Left forelimb (tissue), 1 donor: ENCODE results near the gene REEP3.

Experiments
- DNase-seq: peaks from one replicate; pipeline ENCODE4 v3.0.0-alpha.2; 2018; ENCODE audit warnings: low spot score

REEP3 gene

DNA sequence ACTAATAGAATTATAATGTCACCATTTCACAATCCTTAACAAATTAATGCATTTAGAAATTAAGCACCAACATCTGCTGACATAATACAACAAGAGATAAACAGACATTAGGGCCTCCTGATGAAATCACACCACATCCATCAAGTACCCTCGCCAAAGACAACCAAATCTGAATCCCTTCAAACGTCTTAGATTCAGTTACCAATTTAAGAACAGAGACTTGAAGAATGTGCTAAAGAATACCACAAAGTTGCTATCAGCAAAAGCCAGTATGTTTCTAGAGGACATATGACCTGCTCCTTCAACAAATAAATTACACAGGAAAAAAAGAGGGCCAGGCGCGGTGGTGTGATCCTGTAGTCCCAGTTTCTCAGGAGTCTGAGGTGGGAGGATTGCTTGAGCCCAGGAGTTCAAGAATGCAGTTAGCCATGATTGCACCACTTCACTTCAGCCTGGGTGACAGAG lies 144.5 kb downstream of the REEP3 start:
- DNase-seq = no peak

DNA sequence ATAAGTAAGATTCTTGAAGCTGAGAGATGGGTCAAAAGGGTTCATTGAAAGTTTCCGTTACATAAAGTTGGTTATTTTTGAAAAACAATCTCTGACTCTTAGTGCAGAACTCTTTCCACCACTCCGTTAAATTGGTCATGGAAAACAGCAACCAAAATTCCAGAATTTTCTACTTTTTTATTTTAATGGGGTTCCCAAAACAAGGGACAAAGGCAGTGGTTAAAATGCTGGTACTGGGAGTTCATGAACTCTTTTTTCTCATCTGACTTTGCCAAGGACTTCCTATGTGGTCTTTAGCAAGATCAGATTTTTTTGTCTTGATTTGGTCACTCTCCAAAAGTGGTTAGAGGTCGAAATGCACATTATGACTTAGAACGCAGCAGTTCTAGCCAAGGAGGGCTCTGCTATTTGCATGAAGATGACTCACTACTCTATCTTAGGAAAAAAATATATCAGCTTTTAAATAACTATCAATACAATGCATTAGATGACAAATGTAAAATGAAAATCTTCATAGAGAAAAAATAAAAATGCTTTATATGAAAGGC lies 145.7 kb downstream of the REEP3 start:
- DNase-seq = no peak

DNA sequence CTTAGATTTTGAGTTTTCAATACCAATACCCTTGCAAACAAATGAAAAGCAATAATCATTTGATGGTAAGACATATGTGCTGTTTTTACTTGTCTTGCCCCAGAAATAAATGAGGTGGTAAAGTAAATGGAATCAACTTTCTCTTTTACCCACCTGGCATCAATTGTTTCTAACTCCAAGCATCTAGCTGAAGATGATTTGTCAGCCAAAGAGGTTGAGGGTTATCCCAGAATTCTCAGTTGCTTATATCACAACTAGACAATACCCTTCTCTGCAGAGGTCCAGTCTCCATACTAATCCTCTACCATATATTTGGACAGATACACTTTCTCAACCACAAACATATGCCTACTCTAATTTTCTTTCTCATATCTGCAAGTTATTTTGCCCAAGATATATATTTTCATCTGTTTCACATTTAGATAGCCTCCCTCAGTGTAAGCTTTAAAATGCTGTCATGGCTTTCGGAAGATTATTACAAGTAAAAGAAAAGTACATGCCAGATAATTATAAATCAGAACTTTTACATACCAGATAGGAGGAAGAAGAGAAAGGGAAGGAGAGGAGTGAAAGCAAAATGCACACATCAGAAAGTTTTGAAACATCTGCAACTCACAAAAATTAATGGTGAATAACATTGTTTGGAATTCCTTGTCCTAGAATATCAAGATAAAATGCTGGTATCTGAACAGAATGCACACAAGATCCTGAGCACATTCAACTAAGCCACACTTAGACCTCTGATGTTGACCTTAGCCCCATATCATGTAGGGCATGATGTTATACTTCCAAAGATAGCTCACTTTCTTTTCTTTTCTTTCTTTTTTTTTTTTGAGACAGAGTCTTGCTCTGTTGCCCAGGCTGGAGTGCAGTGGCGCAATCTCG lies 146.6 kb downstream of the REEP3 start:
- DNase-seq = no peak

DNA sequence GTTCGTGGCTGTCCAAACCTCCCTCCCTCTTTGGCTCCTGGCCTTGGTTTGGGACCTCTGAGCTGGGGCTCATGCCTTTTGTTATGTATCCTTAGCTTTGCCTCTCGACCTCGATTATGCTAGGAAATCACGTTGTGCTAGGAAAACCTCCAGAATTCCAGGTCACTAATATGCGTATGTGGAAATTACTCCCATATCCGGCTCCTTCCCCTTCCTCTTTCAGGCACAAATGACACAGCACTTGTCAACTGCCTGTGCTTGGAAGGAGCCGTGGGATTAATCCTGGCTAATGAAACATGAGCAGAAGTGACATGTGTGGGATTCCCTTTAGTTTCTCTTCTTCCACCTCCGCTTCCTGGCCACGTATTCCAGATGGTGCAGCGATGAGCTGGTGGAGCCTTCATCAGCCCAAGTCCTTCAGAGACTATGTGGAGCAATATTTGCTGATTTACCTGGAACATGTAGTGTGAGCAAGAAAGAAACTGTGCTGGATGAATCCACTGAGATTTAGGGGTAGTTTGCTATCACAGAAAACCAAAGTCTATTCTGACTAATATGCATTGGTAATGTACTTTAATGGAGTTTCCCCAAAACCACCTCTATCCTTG lies 149.2 kb downstream of the REEP3 start:
- no peak for DNase-seq

DNA sequence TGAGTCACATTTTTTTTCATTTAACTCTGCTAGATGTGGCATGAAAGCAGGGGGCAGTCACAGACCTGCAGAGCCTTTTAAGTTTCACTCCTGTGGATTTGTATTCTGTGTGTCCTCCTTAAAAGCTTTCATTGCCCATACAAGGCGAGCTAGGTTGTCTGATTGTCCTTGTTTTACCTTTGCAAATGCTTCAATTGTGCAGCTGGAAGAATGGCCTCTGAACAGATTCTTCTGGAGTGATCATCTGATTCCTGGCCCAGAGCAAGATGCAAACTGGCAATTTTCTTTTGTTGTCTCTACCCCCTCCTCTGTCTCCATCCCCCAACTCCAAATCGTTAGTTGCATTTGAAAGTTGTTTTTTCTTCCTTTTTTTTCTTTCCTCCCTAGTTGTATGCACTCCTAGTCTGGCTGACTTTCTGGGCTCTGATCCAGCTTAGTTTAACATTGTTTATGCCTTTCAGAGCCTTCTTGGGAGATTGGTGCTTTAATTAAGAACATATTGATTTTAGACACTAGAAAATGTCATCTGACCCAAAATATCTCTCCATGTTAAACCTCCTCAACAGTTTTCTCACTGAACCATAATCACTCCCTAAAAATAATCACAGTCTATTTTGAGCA lies 150.2 kb downstream of the REEP3 start:
- no peak for DNase-seq

DNA sequence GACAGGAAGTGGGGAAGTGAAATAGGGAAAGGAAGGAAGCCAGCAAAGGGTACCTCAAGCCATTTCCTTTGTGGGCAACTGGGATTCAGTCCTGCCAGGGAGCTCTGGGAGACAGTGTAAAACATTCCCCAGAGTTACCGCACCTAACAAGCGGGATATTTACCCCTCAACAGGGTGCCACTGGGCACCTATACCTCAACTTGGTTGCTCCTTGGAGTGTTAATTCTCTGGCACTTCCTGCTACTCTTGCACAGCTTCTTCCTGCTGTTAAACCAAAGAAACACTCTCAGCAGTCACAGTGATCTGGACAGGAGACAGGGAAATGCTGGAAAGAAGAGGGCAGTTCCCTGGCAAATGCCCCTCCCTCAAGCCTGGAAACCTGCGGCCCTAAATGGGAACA lies 151.3 kb downstream of the REEP3 start:
- no peak for DNase-seq

DNA sequence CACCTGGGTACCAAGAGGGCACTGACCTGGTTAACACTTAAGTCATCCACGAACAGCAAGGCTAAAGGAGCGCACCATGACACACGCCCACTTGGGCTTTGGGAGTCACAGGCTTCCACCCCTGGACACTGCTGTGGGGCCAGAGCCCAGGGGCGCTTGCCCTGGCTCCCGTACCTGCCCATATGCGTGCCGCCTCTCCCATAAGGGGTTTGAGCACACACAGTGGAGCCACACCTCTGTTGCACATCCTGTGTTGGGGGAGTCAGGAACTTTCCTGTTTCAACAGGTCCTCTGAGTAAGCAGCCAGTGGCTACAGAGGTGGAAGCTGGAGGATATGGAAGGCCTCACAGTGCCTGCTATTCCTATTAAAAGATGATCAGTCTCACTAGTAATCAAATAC lies 152.0 kb downstream of the REEP3 start:
- DNase-seq = no peak

DNA sequence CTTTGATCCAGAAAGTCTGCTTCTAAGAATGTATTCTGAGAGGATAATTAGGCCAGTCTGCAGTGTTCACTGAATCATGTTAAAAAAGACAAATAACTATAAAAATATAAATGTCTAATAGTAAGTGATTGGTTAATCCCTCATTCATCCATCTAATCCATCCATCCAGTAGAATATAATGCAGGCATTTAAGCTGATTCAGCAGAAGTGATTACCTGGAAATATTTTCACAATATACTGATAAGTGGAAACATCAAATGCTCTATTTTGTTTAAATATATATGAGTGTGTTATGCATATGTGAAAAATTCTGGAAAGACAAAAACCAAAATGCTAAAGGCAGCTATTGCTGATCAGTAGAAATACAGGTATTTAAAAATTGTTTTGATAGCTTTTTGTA lies 152.6 kb downstream of the REEP3 start:
- DNase-seq = no peak
